ENCODE results near the gene ZCCHC2. TPM values are rescaled to one million over a fixed set of nuclear protein-coding genes. Genes with fewer than 3 reads are reported as not detected.

The ZCCHC2 gene
- polyA plus RNA-seq, 1 donor (not counting 4 experiments of a cell fraction or from before 2014, with no cell fraction given), result 12.9 TPM

- H3K36me3 ChIP-seq (ENCODE audit: control insufficient read depth in 2 of 2, extremely low read depth in 1 of 2, insufficient read depth in 2 of 2, low read length in 2 of 2), result no peaks in the 10 kb centered on the region
- H3K9me1 ChIP-seq (ENCODE audit: control insufficient read depth, extremely low read depth, insufficient read depth, low read length), result no peaks in the 10 kb centered on the region
- dilution Hi-C loops (cut with MboI; ENCODE audit: extremely low pct_ligation_motif_present, low sequenced_read_pairs), result no loop called here
- TF ChIP-seq EZH2 (IDR thresholded peaks at IDR 0.05; ENCODE audit: low read length), result no peak
- TF ChIP-seq CTCF (optimal IDR thresholded peaks at IDR 0.05 in 1 of 3, IDR thresholded peaks at IDR 0.05 in 1 of 3, conservative IDR thresholded peaks at IDR 0.05 in 1 of 3; ENCODE audit: extremely low read depth in 1 of 3, insufficient read depth in 2 of 3, low read length in 3 of 3), result no peak
- FAIRE-seq (no peak), DNase-seq (ENCODE audit: low read depth, low spot score) (no peak)
- peak overlapping the region; percentile 94 for H3K9ac ChIP-seq (ENCODE audit: control insufficient read depth, extremely low read depth, insufficient read depth, low read length)
- H4K20me1 ChIP-seq (ENCODE audit: control insufficient read depth, extremely low read depth, insufficient read depth, low read length), result no peaks in the 10 kb centered on the region
- no peaks in the 10 kb centered on the region for H3K9me3 ChIP-seq (ENCODE audit: control insufficient read depth, low read depth, low read length)
- H3K4me1 ChIP-seq (ENCODE audit: control insufficient read depth, extremely low read depth, insufficient read depth, low read length), result peaks cover 18% of the 10 kb centered on the region
- peak overlapping the region; percentile 81 for H3K27ac ChIP-seq (ENCODE audit: control insufficient read depth, insufficient read depth, low read length)
- H3K79me2 ChIP-seq (ENCODE audit: control insufficient read depth, insufficient read depth, low read length), result peaks cover 38% of the 10 kb centered on the region
- peak overlapping the region; percentile 69 to 79 (median 75) for H3K4me3 ChIP-seq (ENCODE audit: control insufficient read depth in 2 of 3, extremely low read depth in 1 of 3, insufficient read depth in 2 of 3, low read depth in 1 of 3, low read length in 3 of 3)
- peak overlapping the region; percentile 77 for H2AFZ ChIP-seq (ENCODE audit: control insufficient read depth, low read length)
- H3K27me3 ChIP-seq (ENCODE audit: control insufficient read depth, extremely low read depth, insufficient read depth, low read length), result no peaks in the 10 kb centered on the region
- H3K4me2 ChIP-seq (ENCODE audit: control insufficient read depth, extremely low read depth, insufficient read depth, low read depth, low read length), result peak overlapping the region; percentile 95
Observed at GRCh38 chr18:62522178-62522503, 684 bp upstream of the ZCCHC2 start.

GRCh38 chr18:62523255-62523588, 397 bp downstream of the ZCCHC2 start:
- no peaks in the 10 kb centered on the region for H4K20me1 ChIP-seq (ENCODE audit: control insufficient read depth, extremely low read depth, insufficient read depth, low read length)
- dilution Hi-C loops (cut with MboI; ENCODE audit: extremely low pct_ligation_motif_present, low sequenced_read_pairs), result no loop called here
- no peak overlapping the region for H3K4me2 ChIP-seq (ENCODE audit: control insufficient read depth, extremely low read depth, insufficient read depth, low read depth, low read length)
- H3K9me1 ChIP-seq (ENCODE audit: control insufficient read depth, extremely low read depth, insufficient read depth, low read length), result no peaks in the 10 kb centered on the region
- H2AFZ ChIP-seq (ENCODE audit: control insufficient read depth, low read length), result no peak overlapping the region
- H3K4me3 ChIP-seq (ENCODE audit: control insufficient read depth in 2 of 3, extremely low read depth in 1 of 3, insufficient read depth in 2 of 3, low read depth in 1 of 3, low read length in 3 of 3), result peak overlapping the region in 2 of 3 experiments; percentile 69 to 79
- peaks cover 22% of the 10 kb centered on the region for H3K4me1 ChIP-seq (ENCODE audit: control insufficient read depth, extremely low read depth, insufficient read depth, low read length)
- no peaks in the 10 kb centered on the region for H3K36me3 ChIP-seq (ENCODE audit: control insufficient read depth in 2 of 2, extremely low read depth in 1 of 2, insufficient read depth in 2 of 2, low read length in 2 of 2)
- H3K9ac ChIP-seq (ENCODE audit: control insufficient read depth, extremely low read depth, insufficient read depth, low read length), result peak overlapping the region; percentile 94
- H3K27ac ChIP-seq (ENCODE audit: control insufficient read depth, insufficient read depth, low read length), result peak overlapping the region; percentile 81
- peaks cover 48% of the 10 kb centered on the region for H3K79me2 ChIP-seq (ENCODE audit: control insufficient read depth, insufficient read depth, low read length)
- FAIRE-seq (no peak), DNase-seq (ENCODE audit: low read depth, low spot score) (no peak)
- TF ChIP-seq EZH2 (IDR thresholded peaks at IDR 0.05; ENCODE audit: low read length), result no peak
- no peaks in the 10 kb centered on the region for H3K9me3 ChIP-seq (ENCODE audit: control insufficient read depth, low read depth, low read length)
- no peaks in the 10 kb centered on the region for H3K27me3 ChIP-seq (ENCODE audit: control insufficient read depth, extremely low read depth, insufficient read depth, low read length)
